Caco-2 (cell line): ENCODE measurements around the gene ZDHHC14. TPM values are rescaled to one million over a fixed set of nuclear protein-coding genes. Genes with fewer than 3 reads are reported as not detected.

Experiments used
- BruUV-seq: library from RNA; stranded (reverse); fragments of 400-500 nt; replicated peaks from 2 replicates; lab custom pipeline; 2021; lab: Mats Ljungman, UMichigan
- CTCF ChIA-PET: fragments of 300-600 bp; sonication (Branson Sonifier 250); formaldehyde crosslinking; loops from one replicate; lab custom pipeline; 2022; ENCODE audit warnings: antibody characterized with exemption; lab: Charles Lee
- POLR2A ChIA-PET: fragments of 300-600 bp; sonication (Branson Sonifier 250); formaldehyde crosslinking; loops from one replicate; lab custom pipeline; 2022; ENCODE audit warnings: antibody characterized with exemption; lab: Charles Lee
- DNase-seq, 2 experiments: peaks; one replicate each; pipeline versions ENCODE4 v3.0.0 to v3.0.0-alpha.2; 2020 to 2022
- H3K27me3 ChIP-seq: replicated peaks from 2 replicates; pipeline ENCODE4 v1.6.0; 2011; ENCODE audit warnings: low read length; ENCODE audit not compliant: control insufficient read depth, insufficient read depth
- H3K36me3 ChIP-seq: 2 replicates; pipeline ENCODE4 v1.5.1; 2011; ENCODE audit warnings: low read length; ENCODE audit not compliant: control insufficient read depth, insufficient read depth
- H3K4me1 ChIP-seq: fragments of 250-450 bp; sonication (Bioruptor Pico); 2 replicates; pipeline ENCODE4 v1.5.1; 2020; ENCODE audit warnings: mild to moderate bottlenecking
- H3K4me3 ChIP-seq: 2 replicates; pipeline ENCODE4 v1.5.1; 2011; ENCODE audit warnings: low read depth, mild to moderate bottlenecking, control low read depth, low read length
- H3K9me3 ChIP-seq: fragments of 250-450 bp; sonication (Bioruptor Pico); 2 replicates; pipeline ENCODE4 v1.5.1; 2020; ENCODE audit warnings: mild to moderate bottlenecking, moderate library complexity
- H3K27ac Mint-ChIP-seq: one replicate; pipeline ENCODE4 v1.8.0; 2022; ENCODE audit warnings: mixed read lengths; ENCODE audit not compliant: unreplicated experiment
- H3K27me3 Mint-ChIP-seq: one replicate; pipeline ENCODE4 v1.8.0; 2022; ENCODE audit warnings: mixed read lengths; ENCODE audit not compliant: insufficient read depth, unreplicated experiment
- H3K36me3 Mint-ChIP-seq: one replicate; pipeline ENCODE4 v1.8.0; 2022; ENCODE audit warnings: mild to moderate bottlenecking, mixed read lengths; ENCODE audit not compliant: insufficient read depth, unreplicated experiment
- H3K4me1 Mint-ChIP-seq: one replicate; pipeline ENCODE4 v1.8.0; 2022; ENCODE audit warnings: low read depth, mixed read lengths; ENCODE audit not compliant: unreplicated experiment
- H3K4me3 Mint-ChIP-seq: one replicate; pipeline ENCODE4 v1.8.0; 2022; ENCODE audit warnings: mild to moderate bottlenecking, moderate library complexity, mixed read lengths; ENCODE audit not compliant: unreplicated experiment
- H3K9me3 Mint-ChIP-seq: one replicate; pipeline ENCODE4 v1.8.0; 2022; ENCODE audit warnings: mixed read lengths; ENCODE audit not compliant: unreplicated experiment
- CTCF ChIP-seq, 2 experiments: fragments of 200-600 bp in 1 of 2; IDR thresholded peaks; 1 replicate in 1 of 2; 2 replicates in 1 of 2; pipeline versions ENCODE4 v1.5.1 to v1.8.0; 2011 to 2022; ENCODE audit warnings: antibody characterized with exemption in 1 of 2, control low read depth in 1 of 2, inconsistent platforms in 1 of 2, low read depth in 1 of 2, low read length in 1 of 2, mild to moderate bottlenecking in 1 of 2, moderate library complexity in 1 of 2; ENCODE audit not compliant: insufficient read depth in 1 of 2, severe bottlenecking in 1 of 2, unreplicated experiment in 1 of 2
- intact Hi-C: fragments of 100-400 bp; cut with micrococcal nuclease; formaldehyde crosslinking; loops from one replicate; pipeline ENCODE4 v1.10.0; 2022; ENCODE audit not compliant: unreplicated experiment
- total RNA-seq: library from RNA; stranded (reverse); gene quantifications from 2 replicates; pipeline ENCODE4 v1.2.3, GENCODE V29; 2022

Gene ZDHHC14
- total RNA-seq, 1 experiment from 2014 or later: 22.1 TPM

- CTCF ChIA-PET: no interaction called here
These were observed 343.3 kb downstream of the ZDHHC14 start for GRCh38 chr6:157724138-157724820.

GRCh38 chr6:157724960-157725741, 344.2 kb downstream of the ZDHHC14 start:
- no peaks in the 10 kb centered on the region for H3K36me3 ChIP-seq
- H3K36me3 Mint-ChIP-seq: no peaks in the 10 kb centered on the region
- H3K27ac Mint-ChIP-seq: no peak overlapping the region
- no peaks in the 10 kb centered on the region for H3K27me3 ChIP-seq
- POLR2A ChIA-PET: no interaction called here
- CTCF ChIA-PET: no interaction called here
- H3K4me1 ChIP-seq: peaks cover 19% of the 10 kb centered on the region
- BruUV-seq: no TSS peak
- H3K9me3 Mint-ChIP-seq: peaks cover 21% of the 10 kb centered on the region
- no peak overlapping the region for H3K4me3 Mint-ChIP-seq
- no peak overlapping the region for H3K4me3 ChIP-seq
- DNase-seq: no peak
- intact Hi-C loops: no loop called here
- H3K27me3 Mint-ChIP-seq: no peaks in the 10 kb centered on the region
- no peaks in the 10 kb centered on the region; the same call in 1 of the 2 replicates for H3K9me3 ChIP-seq
- no peak for TF ChIP-seq CTCF (IDR thresholded peaks at IDR 0.05; ENCODE audit: insufficient read depth in 1 of 2, low read depth in 1 of 2, low read length in 1 of 2, severe bottlenecking in 1 of 2, unreplicated experiment in 1 of 2)
- peaks cover 14% of the 10 kb centered on the region for H3K4me1 Mint-ChIP-seq

More at GRCh38 chr6:157724138-157724820, 343.3 kb downstream of the ZDHHC14 start:
- Mint-ChIP-seq H3K36me3 (no peaks in the 10 kb centered on the region), H3K27ac (no peak overlapping the region), H3K4me3 (no peak overlapping the region), H3K4me1 (peaks cover 14% of the 10 kb centered on the region), H3K27me3 (no peaks in the 10 kb centered on the region), H3K9me3 (peaks cover 21% of the 10 kb centered on the region)
- no peaks in the 10 kb centered on the region for H3K27me3 ChIP-seq
- peaks cover 19% of the 10 kb centered on the region for H3K4me1 ChIP-seq
- no peak for DNase-seq
- POLR2A ChIA-PET: no interaction called here
- no TSS peak for BruUV-seq
- H3K36me3 ChIP-seq: no peaks in the 10 kb centered on the region
- H3K9me3 ChIP-seq: no peaks in the 10 kb centered on the region; the same call in 1 of the 2 replicates
- TF ChIP-seq CTCF (IDR thresholded peaks at IDR 0.05; ENCODE audit: insufficient read depth in 1 of 2, low read depth in 1 of 2, low read length in 1 of 2, severe bottlenecking in 1 of 2, unreplicated experiment in 1 of 2): no peak
- intact Hi-C loops: no loop called here
- H3K4me3 ChIP-seq: no peak overlapping the region

- no peak for DNase-seq
- peaks cover 14% of the 10 kb centered on the region for H3K4me1 Mint-ChIP-seq
- no peak for TF ChIP-seq CTCF (IDR thresholded peaks at IDR 0.05; ENCODE audit: insufficient read depth in 1 of 2, low read depth in 1 of 2, low read length in 1 of 2, severe bottlenecking in 1 of 2, unreplicated experiment in 1 of 2)
- Histone ChIP-seq H3K9me3 (no peaks in the 10 kb centered on the region; the same call in 1 of the 2 replicates), H3K4me1 (peaks cover 19% of the 10 kb centered on the region), H3K27me3 (no peaks in the 10 kb centered on the region), H3K4me3 (no peak overlapping the region), H3K36me3 (no peaks in the 10 kb centered on the region)
- H3K9me3 Mint-ChIP-seq: peaks cover 21% of the 10 kb centered on the region
- no peak overlapping the region for H3K27ac Mint-ChIP-seq
- intact Hi-C loops: no loop called here
- no peaks in the 10 kb centered on the region for H3K27me3 Mint-ChIP-seq
- no TSS peak for BruUV-seq
- H3K36me3 Mint-ChIP-seq: no peaks in the 10 kb centered on the region
- CTCF ChIA-PET: no interaction called here
- POLR2A ChIA-PET: no interaction called here
- H3K4me3 Mint-ChIP-seq: no peak overlapping the region
These were observed 344.8 kb downstream of the ZDHHC14 start for GRCh38 chr6:157725836-157726235.
